Measurements from ENCODE around the gene SLC25A21.

The SLC25A21 gene

DNA sequence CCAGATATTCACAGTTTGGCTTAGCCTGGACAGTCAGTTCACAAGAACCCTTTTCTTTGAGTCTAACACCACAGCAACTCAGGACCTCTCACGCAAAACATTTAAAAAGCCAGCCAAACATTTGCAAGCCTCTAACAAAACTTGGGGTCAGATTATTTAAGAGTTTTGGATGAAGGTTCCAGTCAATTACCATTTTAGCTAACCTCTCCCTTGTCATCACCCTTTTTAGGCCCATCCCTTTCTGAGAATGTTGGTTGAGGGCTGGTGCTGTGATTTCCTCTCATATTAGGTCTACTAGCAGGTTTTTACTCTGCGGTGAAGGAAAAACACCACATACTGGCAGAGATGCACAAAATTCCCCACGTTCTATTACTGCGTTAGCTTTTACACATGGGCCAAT lies 490.1 kb downstream of the SLC25A21 start:
- peaks cover 15% of the 10 kb centered on the region for H3K27me3 Mint-ChIP-seq (ENCODE audit: low read depth)
- H3K4me1 Mint-ChIP-seq, result no peaks in the 10 kb centered on the region
- no peak for TF ChIP-seq CTCF (IDR thresholded peaks at IDR 0.05; ENCODE audit: unreplicated experiment in 3 of 3)
- H3K27ac Mint-ChIP-seq, result no peak overlapping the region
- no peaks in the 10 kb centered on the region for H3K36me3 Mint-ChIP-seq (ENCODE audit: low read depth)
- no peaks in the 10 kb centered on the region for H3K9me3 Mint-ChIP-seq
- no peak overlapping the region for H3K4me3 Mint-ChIP-seq

DNA sequence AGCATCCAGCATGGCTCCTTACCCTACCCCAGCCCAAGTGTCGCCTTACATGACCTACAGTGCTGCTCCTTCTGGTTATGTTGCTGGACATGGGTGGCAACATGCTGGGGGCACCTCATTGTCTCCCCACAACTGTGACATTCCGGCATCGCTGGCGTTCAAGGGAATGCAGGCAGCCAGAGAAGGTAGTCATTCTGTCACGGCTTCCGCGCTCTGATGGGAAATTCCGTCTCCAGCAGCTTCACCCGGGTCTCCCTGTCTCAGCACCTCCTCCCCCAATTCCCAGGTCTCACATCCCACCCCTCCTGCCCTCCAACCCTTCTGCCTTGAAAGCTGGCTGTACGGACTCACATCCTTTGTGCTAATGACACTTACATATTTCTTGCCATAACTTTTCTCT lies 496.2 kb downstream of the SLC25A21 start:
- Mint-ChIP-seq H3K36me3 (ENCODE audit: low read depth) (no peaks in the 10 kb centered on the region), H3K27me3 (ENCODE audit: low read depth) (peaks cover 72% of the 10 kb centered on the region), H3K9me3 (no peaks in the 10 kb centered on the region), H3K27ac (no peak overlapping the region), H3K4me1 (no peaks in the 10 kb centered on the region), H3K4me3 (no peak overlapping the region)
- no peak for TF ChIP-seq CTCF (IDR thresholded peaks at IDR 0.05; ENCODE audit: unreplicated experiment in 3 of 3)

GRCh38 chr14:36675581-36675980 lies 496.8 kb downstream of the SLC25A21 start:
- Mint-ChIP-seq H3K4me3 (no peak overlapping the region), H3K27ac (no peak overlapping the region), H3K4me1 (no peaks in the 10 kb centered on the region), H3K36me3 (ENCODE audit: low read depth) (no peaks in the 10 kb centered on the region), H3K9me3 (no peaks in the 10 kb centered on the region), H3K27me3 (ENCODE audit: low read depth) (peaks cover 77% of the 10 kb centered on the region)
- no peak for TF ChIP-seq CTCF (IDR thresholded peaks at IDR 0.05; ENCODE audit: unreplicated experiment in 3 of 3)

GRCh38 chr14:36674659-36675058 lies 497.7 kb downstream of the SLC25A21 start:
- no peak overlapping the region for H3K27ac Mint-ChIP-seq

DNA sequence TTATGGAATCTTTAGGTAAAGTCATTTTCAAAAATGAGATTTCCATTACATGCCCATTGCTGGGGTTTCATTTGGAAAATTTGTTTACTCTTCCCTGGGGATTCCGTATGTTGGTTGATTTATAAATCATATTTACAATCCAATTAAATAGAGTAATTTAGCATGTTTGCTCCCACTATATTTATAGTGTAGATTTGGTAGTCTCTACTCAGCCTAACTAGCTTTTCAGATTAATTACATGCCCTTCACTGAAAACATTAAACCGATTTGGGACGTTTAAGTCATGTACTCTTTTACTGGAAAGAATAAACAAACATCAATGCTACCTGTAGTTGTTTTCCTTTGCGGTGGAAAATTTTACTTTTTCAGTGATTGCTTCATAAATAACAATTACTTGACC lies 500.3 kb downstream of the SLC25A21 start:
- Mint-ChIP-seq H3K27ac (no peak overlapping the region), H3K9me3 (no peaks in the 10 kb centered on the region)

More at GRCh38 chr14:36674659-36675058, 497.7 kb downstream of the SLC25A21 start:
- Mint-ChIP-seq H3K27me3 (ENCODE audit: low read depth) (peaks cover 82% of the 10 kb centered on the region), H3K4me3 (no peak overlapping the region), H3K36me3 (ENCODE audit: low read depth) (no peaks in the 10 kb centered on the region), H3K9me3 (no peaks in the 10 kb centered on the region), H3K4me1 (no peaks in the 10 kb centered on the region)
- no peak for TF ChIP-seq CTCF (IDR thresholded peaks at IDR 0.05; ENCODE audit: unreplicated experiment in 3 of 3)

More for the DNA sequence above, 500.3 kb downstream of the SLC25A21 start:
- Mint-ChIP-seq H3K4me3 (no peak overlapping the region), H3K27me3 (ENCODE audit: low read depth) (peaks cover 92% of the 10 kb centered on the region), H3K4me1 (no peaks in the 10 kb centered on the region), H3K36me3 (ENCODE audit: low read depth) (no peaks in the 10 kb centered on the region)
- no peak for TF ChIP-seq CTCF (IDR thresholded peaks at IDR 0.05; ENCODE audit: unreplicated experiment in 3 of 3)

Data from nephron (organoid).